Central memory CD4-positive, alpha-beta T cell (primary cell): Measurements from ENCODE around the gene SLC38A10.
A peak's percentile ranks its signal among the peaks of the same experiment; 100 is the strongest.

Experiments
- DNase-seq: peaks from one replicate; pipeline ENCODE4 v3.0.0; 2022

Gene SLC38A10

GRCh38 chr17:81274471-81274855 is 20.6 kb downstream of the SLC38A10 start:
- DNase-seq = no peak

GRCh38 chr17:81273698-81274470 is 21.2 kb downstream of the SLC38A10 start:
- no peak for DNase-seq

DNA sequence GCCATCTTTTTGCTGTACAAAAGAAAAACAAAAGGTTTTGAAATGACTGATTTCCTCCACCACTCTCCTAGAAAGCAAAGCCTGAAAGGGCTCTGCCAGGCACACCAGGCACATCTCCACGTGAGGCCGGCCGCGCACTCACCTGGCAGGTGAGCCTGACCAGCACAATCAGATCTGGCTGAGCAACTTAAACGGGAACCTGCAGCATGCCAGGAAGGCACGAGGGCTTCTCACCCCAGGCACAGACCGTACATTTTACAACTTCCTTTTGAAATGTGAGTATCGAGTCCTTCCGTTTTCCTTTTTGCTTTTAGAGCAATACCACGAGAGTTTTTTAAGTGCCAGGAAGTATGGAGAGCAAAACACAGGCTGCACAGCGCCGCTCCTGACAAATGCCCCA is 22.5 kb downstream of the SLC38A10 start:
- DNase-seq = no peak

DNA sequence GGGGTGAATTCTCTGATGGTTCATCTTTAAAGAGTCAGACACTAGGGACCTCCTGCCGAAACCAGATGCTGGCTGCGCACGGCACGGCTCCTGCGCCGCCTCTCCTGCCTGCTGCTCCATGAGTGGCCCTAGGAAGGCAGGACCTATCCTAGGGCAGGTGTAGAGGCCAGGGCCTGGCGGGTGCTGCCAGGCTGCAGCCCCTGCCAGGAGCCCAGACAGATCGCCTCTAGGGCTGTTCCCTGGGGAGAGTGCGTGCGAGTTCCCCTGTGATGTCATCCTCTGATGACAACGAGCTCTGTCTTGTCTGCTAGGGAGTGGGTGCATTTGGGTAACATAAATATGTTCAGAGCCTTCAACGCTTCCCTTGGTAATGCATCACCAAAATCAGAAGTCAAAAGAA is 23.9 kb downstream of the SLC38A10 start:
- DNase-seq = no peak

DNA sequence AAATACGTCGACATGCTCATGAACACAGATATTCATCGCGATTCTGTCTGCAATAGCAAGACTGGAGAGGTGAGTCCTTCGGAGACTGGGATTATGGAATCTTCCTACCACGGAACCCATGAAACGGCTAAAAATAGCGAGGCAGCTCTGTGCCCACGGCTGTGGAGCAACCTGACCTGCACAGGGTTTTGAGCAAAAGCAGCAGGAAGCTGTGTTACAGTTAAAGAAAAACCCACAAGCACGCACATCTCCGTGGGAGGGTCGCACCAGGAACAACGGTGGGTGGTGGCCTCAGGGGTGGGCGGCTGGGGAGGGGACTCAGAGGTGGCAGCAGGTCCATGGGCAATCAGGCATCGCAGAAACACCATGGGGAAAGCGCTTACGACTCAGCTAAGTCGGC is 24.8 kb downstream of the SLC38A10 start:
- no peak for DNase-seq

GRCh38 chr17:81267390-81268067 is 27.6 kb downstream of the SLC38A10 start:
- DNase-seq = no peak

- no peak for DNase-seq
Measured at GRCh38 chr17:81265576-81265975, 29.5 kb downstream of the SLC38A10 start.

DNA sequence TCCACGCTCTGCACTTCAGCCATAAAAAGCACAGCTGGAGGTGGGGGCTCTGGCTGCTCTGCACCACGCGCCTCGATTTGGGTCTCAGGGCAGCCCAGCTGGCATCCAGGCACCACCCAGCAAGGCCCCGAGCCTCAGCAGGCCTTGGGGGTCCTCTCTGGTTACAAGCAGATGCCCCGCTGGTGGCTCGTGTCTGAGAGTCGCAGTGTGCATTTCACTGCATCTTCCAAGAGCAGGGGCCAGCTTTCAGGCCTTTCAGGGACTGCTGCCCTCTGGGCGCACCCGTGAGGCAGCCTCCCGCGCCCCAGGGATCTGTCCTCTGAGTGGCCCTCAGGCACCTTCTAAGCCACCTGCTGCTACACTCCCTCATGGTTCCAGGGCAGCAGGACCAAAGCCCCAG is 30.5 kb downstream of the SLC38A10 start:
- no peak for DNase-seq

GRCh38 chr17:81263371-81264181 is 31.5 kb downstream of the SLC38A10 start:
- DNase-seq = no peak

DNA sequence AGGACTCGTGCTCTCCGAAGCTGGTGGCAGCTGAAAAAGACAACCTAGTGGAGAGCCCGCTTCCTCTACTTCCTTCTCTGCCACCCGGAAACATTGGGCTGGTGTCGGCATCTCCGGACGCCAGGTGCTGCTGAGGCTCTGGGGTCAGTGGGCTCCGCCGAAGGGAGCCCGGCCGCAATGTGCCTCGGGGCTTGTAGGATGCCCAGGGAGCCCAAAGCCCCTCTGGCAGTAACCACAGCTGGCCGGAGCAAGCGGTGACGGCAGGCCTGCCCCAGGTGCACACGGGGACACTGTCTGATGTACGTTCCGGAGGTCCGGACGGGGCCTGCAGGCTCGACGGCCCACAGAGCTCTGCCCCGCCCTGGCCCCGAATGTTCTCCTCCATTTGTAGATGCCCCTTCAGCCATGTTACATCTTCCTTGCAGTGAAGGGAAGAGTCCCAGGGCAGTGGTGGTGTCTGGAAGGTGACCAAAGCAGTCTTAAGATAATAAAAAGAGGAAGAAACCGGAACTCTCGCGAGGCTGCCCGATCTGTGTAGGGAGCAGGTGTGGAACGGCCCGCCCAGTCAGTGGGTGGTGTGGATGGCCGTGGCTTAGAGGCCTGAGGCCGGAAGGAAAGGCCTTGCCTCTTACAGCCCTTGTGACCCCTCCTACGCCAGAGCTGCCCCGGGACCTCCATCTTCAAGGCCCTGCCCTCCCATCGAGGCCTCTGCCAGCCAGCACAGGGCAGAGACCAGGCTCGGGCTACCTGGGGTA is 33.3 kb downstream of the SLC38A10 start:
- DNase-seq = no peak

GRCh38 chr17:81261096-81261495 is 34.0 kb downstream of the SLC38A10 start:
- DNase-seq = no peak

DNA sequence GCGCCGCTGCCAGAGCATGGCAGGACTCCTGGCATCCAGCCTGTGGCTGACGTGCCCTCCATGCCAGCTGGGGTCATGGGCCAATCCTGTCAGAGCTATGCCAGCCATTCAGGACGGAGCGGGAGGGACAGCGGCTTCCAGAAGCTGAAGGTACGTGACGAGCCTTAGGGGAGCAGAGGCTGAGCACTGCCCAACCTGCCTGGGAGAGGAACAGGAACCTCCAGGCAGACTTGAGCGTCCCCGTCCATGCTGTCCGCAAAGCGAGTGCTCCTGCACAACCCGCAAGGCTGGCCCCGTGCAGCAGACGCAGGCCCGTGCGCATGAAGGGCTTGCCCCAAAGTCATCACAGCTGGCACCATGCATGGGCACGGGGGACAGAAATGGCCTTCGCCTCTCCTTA is 34.5 kb downstream of the SLC38A10 start:
- DNase-seq = no peak

DNA sequence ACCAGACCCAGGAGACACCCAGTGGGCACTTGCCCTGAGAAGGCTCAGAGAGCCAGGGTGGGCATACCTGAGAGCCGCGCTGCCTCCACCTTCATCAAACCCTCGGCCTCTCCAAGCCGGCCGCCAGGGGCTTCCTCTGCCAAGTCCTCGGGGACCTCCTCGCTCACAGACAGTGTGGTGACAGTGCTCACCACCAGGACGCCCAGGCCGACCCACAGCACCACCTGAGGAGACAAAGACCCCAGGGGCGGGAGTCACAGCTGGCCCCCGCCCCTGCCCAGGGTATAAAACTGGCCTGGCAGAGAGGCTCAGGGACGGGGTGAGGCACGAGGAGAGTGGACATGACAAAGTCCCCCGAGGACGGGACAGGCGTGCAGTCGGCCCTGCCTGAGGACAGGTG is 34.9 kb downstream of the SLC38A10 start:
- DNase-seq = no peak

GRCh38 chr17:81259058-81259605 is 36.0 kb downstream of the SLC38A10 start:
- DNase-seq = no peak

GRCh38 chr17:81258292-81258691 is 36.8 kb downstream of the SLC38A10 start:
- no peak for DNase-seq

GRCh38 chr17:81257533-81257932 is 37.6 kb downstream of the SLC38A10 start:
- DNase-seq = no peak

GRCh38 chr17:81256616-81257015 is 38.5 kb downstream of the SLC38A10 start:
- DNase-seq = no peak

- DNase-seq = no peak
Measured at GRCh38 chr17:81254955-81255717, 40.0 kb downstream of the SLC38A10 start.

- DNase-seq = peak; percentile 51
Measured at GRCh38 chr17:81253358-81254131, 41.6 kb downstream of the SLC38A10 start.

GRCh38 chr17:81252987-81253329 is 42.1 kb downstream of the SLC38A10 start:
- no peak for DNase-seq
